DND-41 (cell line): ENCODE results near the gene ZC3H4.

ENCODE experiments used
- EZH2 ChIP-seq: IDR thresholded peaks from 3 replicates; pipeline ENCODE4 v1.6.1; 2012; ENCODE audit warnings: borderline replicate concordance, low read depth, mild to moderate bottlenecking, moderate library complexity, low read length, inconsistent platforms; ENCODE audit not compliant: severe bottlenecking
- TF ChIP-seq, protein P1 (sequence below): IDR thresholded peaks from 2 replicates; pipeline ENCODE4 v1.5.1; 2012; ENCODE audit warnings: borderline replicate concordance, low read length, moderate library complexity, mild to moderate bottlenecking; ENCODE audit not compliant: poor library complexity, severe bottlenecking; ENCODE audit errors: extremely low read depth

DNA sequence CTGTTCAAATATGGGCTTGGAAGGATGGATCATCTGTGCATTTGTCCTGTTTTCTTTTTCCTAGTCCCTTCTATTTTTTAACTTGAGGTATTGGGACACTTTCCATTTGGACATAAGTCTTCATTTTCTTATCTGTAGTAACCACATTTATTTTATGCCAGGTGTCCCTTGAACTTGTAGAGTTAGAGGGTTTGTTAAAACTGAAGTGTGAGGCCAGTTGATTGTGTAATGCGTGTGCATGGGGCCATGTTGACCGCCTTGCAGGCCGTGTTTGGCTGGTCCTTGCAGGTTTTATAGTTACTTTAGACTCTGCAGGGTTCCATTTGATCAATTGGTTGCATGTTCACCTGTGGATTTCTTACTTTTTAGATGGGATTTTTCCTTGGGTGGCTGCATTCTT, 38.1 kb upstream of the ZC3H4 start:
- TF ChIP-seq, protein P1, sequence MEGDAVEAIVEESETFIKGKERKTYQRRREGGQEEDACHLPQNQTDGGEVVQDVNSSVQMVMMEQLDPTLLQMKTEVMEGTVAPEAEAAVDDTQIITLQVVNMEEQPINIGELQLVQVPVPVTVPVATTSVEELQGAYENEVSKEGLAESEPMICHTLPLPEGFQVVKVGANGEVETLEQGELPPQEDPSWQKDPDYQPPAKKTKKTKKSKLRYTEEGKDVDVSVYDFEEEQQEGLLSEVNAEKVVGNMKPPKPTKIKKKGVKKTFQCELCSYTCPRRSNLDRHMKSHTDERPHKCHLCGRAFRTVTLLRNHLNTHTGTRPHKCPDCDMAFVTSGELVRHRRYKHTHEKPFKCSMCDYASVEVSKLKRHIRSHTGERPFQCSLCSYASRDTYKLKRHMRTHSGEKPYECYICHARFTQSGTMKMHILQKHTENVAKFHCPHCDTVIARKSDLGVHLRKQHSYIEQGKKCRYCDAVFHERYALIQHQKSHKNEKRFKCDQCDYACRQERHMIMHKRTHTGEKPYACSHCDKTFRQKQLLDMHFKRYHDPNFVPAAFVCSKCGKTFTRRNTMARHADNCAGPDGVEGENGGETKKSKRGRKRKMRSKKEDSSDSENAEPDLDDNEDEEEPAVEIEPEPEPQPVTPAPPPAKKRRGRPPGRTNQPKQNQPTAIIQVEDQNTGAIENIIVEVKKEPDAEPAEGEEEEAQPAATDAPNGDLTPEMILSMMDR, result no peak
- no peak for TF ChIP-seq EZH2
